H1 (cell line): ENCODE results near the gene KCTD15. TPM values are rescaled to one million over a fixed set of nuclear protein-coding genes. Genes with fewer than 3 reads are reported as not detected.

ENCODE experiments used
- BACH1 ChIP-seq: IDR thresholded peaks from 2 replicates; pipeline ENCODE4 v1.6.1; 2012; ENCODE audit warnings: low read length, improper control_type of control experiment
- CBX5 ChIP-seq: fragments of 300-800, 300-1000 bp; sonication (generic); IDR thresholded peaks from 2 replicates; pipeline ENCODE4 v1.7.1; 2016; ENCODE audit warnings: antibody characterized with exemption, low read length, low read depth
- CEBPB ChIP-seq: IDR thresholded peaks from 2 replicates; pipeline ENCODE4 v1.6.1; 2012; ENCODE audit warnings: low read depth, low read length
- EP300 ChIP-seq, 2 experiments: IDR thresholded peaks; 1 replicate in 1 of 2; 2 replicates in 1 of 2; pipeline ENCODE4 v1.6.1; 2011 to 2012; ENCODE audit warnings: low read depth in 2 of 2, low read length in 2 of 2, mild to moderate bottlenecking in 2 of 2, borderline replicate concordance in 1 of 2, inconsistent platforms in 1 of 2, moderate library complexity in 1 of 2
- MAFK ChIP-seq: IDR thresholded peaks from 2 replicates; pipeline ENCODE4 v1.6.1; 2012; ENCODE audit warnings: low read depth, mild to moderate bottlenecking, improper control_type of control experiment, low read length
- SIRT6 ChIP-seq: IDR thresholded peaks from one replicate; pipeline ENCODE4 v1.7.1; 2012; ENCODE audit warnings: low read length, inconsistent platforms
- polyA plus RNA-seq, 7 experiments: library from polyadenylated mRNA; depleted of rRNA in 3 of 7; stranded (reverse) in 5 of 7; unstranded in 2 of 7; fragments of >200 nt in 5 of 7; fragments of 200-250 nt in 2 of 7; gene quantifications; 1 replicate in 5 of 7; 2 replicates in 1 of 7; 4 replicates in 1 of 7; pipeline versions ENCODE4 v1.2.1 to v1.2.3, GENCODE V29; 2011 to 2013; ENCODE audit warnings: missing spikeins in 2 of 7, mixed read lengths in 2 of 7
- total RNA-seq: library from RNA; stranded (reverse); fragmentation: NEBNext Ultra II Directional; extraction: Animal tissue kit (Norgen Biotek cat#: 25700); gene quantifications from 2 replicates; pipeline ENCODE4 v1.2.1, GENCODE V29; 2021
- TF ChIP-seq, protein P1 (sequence below): IDR thresholded peaks from 2 replicates; pipeline ENCODE4 v1.6.1; 2012; ENCODE audit warnings: low read length, inconsistent platforms

KCTD15 gene
- total and polyA plus RNA-seq, 2 of the 8 experiments (the other 6 are each of a cell fraction or from before 2014, with no cell fraction given) = 25.1 to 27.0 TPM

DNA sequence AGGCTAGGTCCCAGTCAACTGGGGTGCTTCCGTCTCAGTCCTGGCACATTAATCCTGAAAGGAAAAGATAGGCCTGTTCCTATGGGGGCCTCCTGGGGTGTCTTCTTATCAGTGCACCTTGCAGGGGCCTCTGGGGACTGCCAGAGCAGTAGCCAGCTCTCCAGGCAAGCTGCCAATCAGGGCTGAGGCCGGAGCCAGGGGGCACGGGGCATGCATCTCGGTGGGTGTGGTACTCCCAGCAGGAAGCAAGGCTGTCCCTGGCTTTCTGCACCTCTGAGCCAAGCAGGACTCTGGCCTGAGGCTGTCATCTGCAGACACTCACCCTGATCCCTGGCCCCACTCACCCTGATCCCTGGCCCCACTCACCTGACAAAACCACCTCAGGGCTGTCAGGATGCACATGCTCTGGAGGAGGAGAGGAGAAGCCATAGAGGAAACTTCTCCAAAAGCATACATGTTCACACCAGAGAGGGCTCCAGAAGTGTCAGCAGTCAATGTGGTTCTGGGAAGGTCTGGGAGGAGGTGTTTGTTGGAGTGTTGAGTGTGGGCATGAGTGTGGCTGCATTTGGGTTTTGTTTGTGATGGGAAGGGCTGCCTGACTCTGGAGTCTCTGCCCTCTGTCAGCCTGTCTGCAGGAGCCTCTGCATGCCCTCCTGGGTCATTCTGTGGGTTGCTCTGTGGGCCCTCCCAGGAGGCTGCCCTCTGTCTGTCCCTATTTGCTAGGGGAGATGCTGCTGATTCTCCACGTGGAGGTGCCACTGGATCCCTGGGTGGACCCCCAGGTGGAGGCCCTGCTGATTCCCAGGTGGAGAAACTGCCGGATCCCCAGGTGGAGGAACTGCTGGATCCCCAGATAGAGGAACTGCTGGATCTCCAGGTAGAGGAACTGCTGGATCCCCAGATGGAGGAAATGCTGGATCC lies 22.7 kb upstream of the KCTD15 start (continued):
- TF ChIP-seq, protein P1, sequence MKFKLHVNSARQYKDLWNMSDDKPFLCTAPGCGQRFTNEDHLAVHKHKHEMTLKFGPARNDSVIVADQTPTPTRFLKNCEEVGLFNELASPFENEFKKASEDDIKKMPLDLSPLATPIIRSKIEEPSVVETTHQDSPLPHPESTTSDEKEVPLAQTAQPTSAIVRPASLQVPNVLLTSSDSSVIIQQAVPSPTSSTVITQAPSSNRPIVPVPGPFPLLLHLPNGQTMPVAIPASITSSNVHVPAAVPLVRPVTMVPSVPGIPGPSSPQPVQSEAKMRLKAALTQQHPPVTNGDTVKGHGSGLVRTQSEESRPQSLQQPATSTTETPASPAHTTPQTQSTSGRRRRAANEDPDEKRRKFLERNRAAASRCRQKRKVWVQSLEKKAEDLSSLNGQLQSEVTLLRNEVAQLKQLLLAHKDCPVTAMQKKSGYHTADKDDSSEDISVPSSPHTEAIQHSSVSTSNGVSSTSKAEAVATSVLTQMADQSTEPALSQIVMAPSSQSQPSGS = no peak
- TF ChIP-seq SIRT6 = no peak
- no peak for TF ChIP-seq CEBPB
- TF ChIP-seq CBX5 = no peak
- TF ChIP-seq MAFK = no peak
- no peak for TF ChIP-seq EP300 (IDR thresholded peaks at IDR 0.05; ENCODE audit: borderline replicate concordance in 1 of 2, low read depth in 2 of 2, low read length in 2 of 2)
- no peak for TF ChIP-seq BACH1
